Hindlimb muscle (tissue), 1 donor: ENCODE data around the gene UBE4A. TPM values are rescaled to one million over a fixed set of nuclear protein-coding genes. Genes with fewer than 3 reads are reported as not detected.
A peak's percentile ranks its signal among the peaks of the same experiment; 100 is the strongest.

Experiments
- DNase-seq: peaks from one replicate; pipeline ENCODE4 v3.0.0-alpha.2; 2013
- polyA plus RNA-seq: library from polyadenylated mRNA; unstranded; fragments of 120-200 nt; gene quantifications from one replicate; pipeline ENCODE4 v1.2.1, GENCODE V29; 2013; ENCODE audit not compliant: insufficient read length

UBE4A gene
- polyA plus RNA-seq, 1 donor = 22.2 TPM

DNA sequence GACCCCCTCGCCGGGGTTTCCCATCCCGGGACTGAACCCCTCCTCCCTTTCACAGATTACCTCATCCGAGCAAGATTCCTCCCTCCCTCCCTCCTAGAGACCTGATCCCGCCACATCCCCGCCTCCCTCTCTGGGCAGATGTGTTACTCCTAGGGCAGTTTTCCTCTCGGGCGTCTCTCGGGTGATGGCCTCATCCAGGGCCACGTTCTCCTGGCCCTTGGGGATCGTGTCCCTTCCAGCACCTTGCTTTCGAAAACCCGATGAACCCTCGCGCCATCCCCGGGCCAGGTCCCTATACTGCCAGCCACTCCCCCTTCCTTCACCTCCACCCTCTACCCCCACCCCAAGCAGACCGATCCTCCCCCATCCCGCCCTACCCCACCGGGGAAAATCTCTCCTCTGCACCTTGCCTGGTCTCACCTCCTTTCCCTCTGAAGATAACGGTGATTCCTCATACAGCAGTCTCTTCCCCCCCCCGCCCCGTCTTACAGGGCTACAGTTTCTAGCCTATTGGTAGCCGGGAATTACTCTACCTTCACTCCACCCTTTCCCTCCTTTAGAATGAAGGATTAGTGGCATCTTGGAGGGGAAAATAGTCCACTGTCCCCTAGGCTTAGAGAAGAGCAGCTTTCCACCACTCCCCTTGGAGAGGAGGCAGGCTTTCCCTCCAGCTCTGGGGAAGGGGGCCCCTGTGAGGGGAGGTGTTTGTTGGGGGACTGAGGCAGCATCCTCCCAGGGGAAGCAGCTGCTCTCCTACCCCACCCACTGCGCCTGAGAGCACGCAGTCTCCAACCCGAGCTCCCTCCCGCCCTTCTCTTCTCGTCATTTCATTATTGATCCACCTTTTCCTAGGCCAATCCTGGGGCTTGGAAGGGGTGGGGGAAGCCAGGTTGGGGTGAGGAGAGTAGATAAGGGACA, 78.1 kb downstream of the UBE4A start:
- DNase-seq = peak; percentile 64

GRCh38 chr11:118438314-118438931, 79.0 kb downstream of the UBE4A start:
- peak; percentile 83 for DNase-seq

GRCh38 chr11:118439646-118440045, 80.2 kb downstream of the UBE4A start:
- no peak for DNase-seq

- DNase-seq = no peak
Measured at GRCh38 chr11:118441770-118442275, 82.4 kb downstream of the UBE4A start.

GRCh38 chr11:118442301-118442700, 82.9 kb downstream of the UBE4A start:
- no peak for DNase-seq

GRCh38 chr11:118442908-118443589, 83.6 kb downstream of the UBE4A start:
- no peak for DNase-seq

GRCh38 chr11:118443590-118444218, 84.3 kb downstream of the UBE4A start:
- no peak for DNase-seq

DNA sequence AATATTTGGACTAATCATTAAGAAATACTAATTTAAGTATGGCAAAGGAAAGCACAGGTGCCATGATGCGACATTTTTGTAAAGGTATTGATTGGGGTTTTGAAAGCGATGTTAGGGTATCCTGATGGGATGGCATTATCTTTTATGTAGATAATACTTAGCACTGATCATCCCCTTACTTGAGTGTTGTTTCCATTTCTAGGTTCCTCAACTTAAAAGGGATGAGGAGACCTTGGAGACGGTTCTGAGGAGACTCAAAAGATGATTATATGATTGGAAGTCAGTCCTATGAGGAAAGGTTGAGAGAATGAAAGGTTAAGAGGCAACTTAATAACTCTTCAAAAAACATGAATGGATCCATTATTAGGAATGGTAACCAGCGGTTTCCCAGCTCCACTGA, 88.0 kb downstream of the UBE4A start:
- no peak for DNase-seq

- no peak for DNase-seq
Measured at GRCh38 chr11:118448294-118448693, 88.9 kb downstream of the UBE4A start.

Other genes starting within 250 kb of the UBE4A start
- 3.7 TPM for gene SCN4B, start 206.8 kb upstream of the UBE4A start, polyA plus RNA-seq
- gene SCN2B, start 183.0 kb upstream of the UBE4A start, polyA plus RNA-seq = 2.9 TPM
- 3.0 TPM for gene JAML, start 134.6 kb upstream of the UBE4A start, polyA plus RNA-seq
- 0.52 TPM for gene MPZL3, start 107.2 kb upstream of the UBE4A start, polyA plus RNA-seq
- gene MPZL2, start 95.3 kb upstream of the UBE4A start, polyA plus RNA-seq = 0.90 TPM
- 0.50 TPM for gene CD3E, start 54.9 kb upstream of the UBE4A start, polyA plus RNA-seq
- gene CD3D, start 16.9 kb upstream of the UBE4A start, polyA plus RNA-seq = not detected
- 0.17 TPM for gene CD3G, start 15.3 kb upstream of the UBE4A start, polyA plus RNA-seq
- gene ATP5MG, start 42.0 kb downstream of the UBE4A start, polyA plus RNA-seq = 324 TPM
- gene KMT2A, start 76.9 kb downstream of the UBE4A start, polyA plus RNA-seq = 34.5 TPM
- 3.8 TPM for gene TTC36, start 167.9 kb downstream of the UBE4A start, polyA plus RNA-seq
- gene TMEM25, start 171.6 kb downstream of the UBE4A start, polyA plus RNA-seq = 22.1 TPM
- gene IFT46, start 206.3 kb downstream of the UBE4A start, polyA plus RNA-seq = 19.2 TPM
- gene ARCN1, start 212.8 kb downstream of the UBE4A start, polyA plus RNA-seq = 114 TPM
- gene PHLDB1, start 248.0 kb downstream of the UBE4A start, polyA plus RNA-seq = 132 TPM